ENCODE results near the gene PXT1. TPM values are rescaled to one million over a fixed set of nuclear protein-coding genes. Genes with fewer than 3 reads are reported as not detected.
A peak's percentile ranks its signal among the peaks of the same experiment; 100 is the strongest.

PXT1 gene
- polyA plus RNA-seq, 1 donor = 0.08 TPM

- no peak for DNase-seq (ENCODE audit: low read depth)
Measured at GRCh38 chr6:36387440-36388303, 55.0 kb downstream of the PXT1 start, which contains the start of gene ETV7. TSS of gene ETV7 (minus strand) at chr6:36387669. CDS start at chr6:36387541, 128 bp downstream.

- peak; percentile 19 for DNase-seq (ENCODE audit: low read depth)
Measured at GRCh38 chr6:36386495-36387439, 55.9 kb downstream of the PXT1 start.

GRCh38 chr6:36384095-36384494 is 58.6 kb downstream of the PXT1 start:
- DNase-seq (ENCODE audit: low read depth) = no peak

GRCh38 chr6:36383606-36384005 is 59.0 kb downstream of the PXT1 start:
- DNase-seq (ENCODE audit: low read depth) = no peak

GRCh38 chr6:36382976-36383375 is 59.7 kb downstream of the PXT1 start:
- no peak for DNase-seq (ENCODE audit: low read depth)

- no peak for DNase-seq (ENCODE audit: low read depth)
Measured at GRCh38 chr6:36381502-36382389, 60.9 kb downstream of the PXT1 start.

GRCh38 chr6:36380166-36380565 is 62.5 kb downstream of the PXT1 start:
- DNase-seq (ENCODE audit: low read depth) = no peak

- no peak for DNase-seq (ENCODE audit: low read depth)
Measured at GRCh38 chr6:36378936-36379335, 63.7 kb downstream of the PXT1 start.

GRCh38 chr6:36378243-36378920 is 64.3 kb downstream of the PXT1 start:
- DNase-seq (ENCODE audit: low read depth) = no peak

- DNase-seq (ENCODE audit: low read depth) = no peak
Measured at GRCh38 chr6:36377594-36377993, 65.1 kb downstream of the PXT1 start.

GRCh38 chr6:36376742-36377141 is 65.9 kb downstream of the PXT1 start:
- no peak for DNase-seq (ENCODE audit: low read depth)

GRCh38 chr6:36376183-36376582 is 66.5 kb downstream of the PXT1 start:
- no peak for DNase-seq (ENCODE audit: low read depth)

GRCh38 chr6:36375644-36376155 is 67.0 kb downstream of the PXT1 start:
- DNase-seq (ENCODE audit: low read depth) = no peak

- no peak for DNase-seq (ENCODE audit: low read depth)
Measured at GRCh38 chr6:36374972-36375371, 67.7 kb downstream of the PXT1 start.

- DNase-seq (ENCODE audit: low read depth) = no peak
Measured at GRCh38 chr6:36374194-36374593, 68.5 kb downstream of the PXT1 start.

- no peak for DNase-seq (ENCODE audit: low read depth)
Measured at GRCh38 chr6:36373368-36374019, 69.2 kb downstream of the PXT1 start.

- DNase-seq (ENCODE audit: low read depth) = no peak
Measured at GRCh38 chr6:36372088-36372487, 70.6 kb downstream of the PXT1 start.

GRCh38 chr6:36371211-36371610 is 71.4 kb downstream of the PXT1 start:
- no peak for DNase-seq (ENCODE audit: low read depth)

GRCh38 chr6:36370638-36371037 is 72.0 kb downstream of the PXT1 start:
- no peak for DNase-seq (ENCODE audit: low read depth)

Data from forelimb muscle (tissue), 1 donor.